Measurements from ENCODE around the gene CARD11. TPM values are rescaled to one million over a fixed set of nuclear protein-coding genes. Genes with fewer than 3 reads are reported as not detected.

CARD11 gene
- total RNA-seq, 2 donors from 2014 or later: 0.87 to 2.4 TPM

DNA sequence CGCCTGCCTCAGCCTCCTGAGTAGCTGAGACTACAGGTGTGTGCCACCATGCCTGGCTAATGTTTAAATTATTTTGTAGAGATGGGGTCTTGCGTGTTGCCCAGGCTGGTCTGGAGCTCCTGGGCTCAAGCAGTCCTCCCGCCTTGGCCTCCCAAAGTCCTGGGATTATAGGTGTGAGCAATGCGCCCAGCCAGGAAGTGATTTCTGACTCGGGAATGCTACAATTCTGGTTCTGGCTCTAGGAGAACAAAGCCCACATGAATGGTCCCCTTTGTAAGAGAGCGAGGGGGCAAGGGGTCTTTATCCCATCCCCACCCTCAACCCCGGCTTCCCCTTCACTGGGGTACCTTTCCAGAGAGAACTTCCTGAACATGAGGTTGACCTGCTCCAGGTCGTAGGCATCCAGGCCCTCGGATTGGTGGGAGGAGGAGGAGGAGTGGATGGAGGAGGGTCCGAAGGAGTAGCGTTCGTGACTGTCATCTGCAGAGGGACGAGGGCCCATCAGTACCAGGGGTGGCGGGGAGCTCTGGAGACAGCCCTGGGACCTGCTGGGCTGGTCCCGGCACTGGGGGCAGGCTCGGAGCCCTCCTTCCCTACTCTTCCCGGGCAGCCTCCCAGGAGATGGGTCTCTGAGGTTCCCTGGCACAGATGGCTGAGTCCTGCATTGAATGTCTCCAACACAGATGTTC lies 119.6 kb downstream of the CARD11 start:
- no peaks in the 10 kb centered on the region for H3K4me1 ChIP-seq (replicated peaks)
- H3K9me3 ChIP-seq: no peaks in the 10 kb centered on the region
- intact Hi-C loops (cut with DNase I): no loop called here
- no peak overlapping the region for H3K4me3 ChIP-seq
- H3K36me3 ChIP-seq: no peaks in the 10 kb centered on the region
- H3K27ac ChIP-seq: no peak overlapping the region
- no peak for TF ChIP-seq CTCF (IDR thresholded peaks at IDR 0.05)
- no peak for TF ChIP-seq POLR2A (IDR thresholded peaks at IDR 0.05)
- TF ChIP-seq POLR2AphosphoS5 (IDR thresholded peaks at IDR 0.05): no peak
- no peak for DNase-seq (ENCODE audit: low spot score)
- no peaks in the 10 kb centered on the region for H3K27me3 ChIP-seq (replicated peaks; ENCODE audit: insufficient read depth)
- WGBS: 84% methylated on average over 17 of the region's 17 CpGs

- intact Hi-C loops (cut with DNase I): no loop called here
- H3K9me3 ChIP-seq: no peaks in the 10 kb centered on the region
- no peak overlapping the region for H3K27ac ChIP-seq
- H3K4me3 ChIP-seq: no peak overlapping the region
- no peaks in the 10 kb centered on the region for H3K36me3 ChIP-seq
- no peaks in the 10 kb centered on the region for H3K27me3 ChIP-seq (replicated peaks; ENCODE audit: insufficient read depth)
- no peaks in the 10 kb centered on the region for H3K4me1 ChIP-seq (replicated peaks)
- TF ChIP-seq CTCF (IDR thresholded peaks at IDR 0.05): no peak
- TF ChIP-seq POLR2A (IDR thresholded peaks at IDR 0.05): no peak
- TF ChIP-seq POLR2AphosphoS5 (IDR thresholded peaks at IDR 0.05): no peak
- WGBS: 96% methylated on average over 17 of the region's 17 CpGs
- DNase-seq (ENCODE audit: low spot score): no peak
These were observed 120.3 kb downstream of the CARD11 start for GRCh38 chr7:2923291-2923781.

- WGBS: 87% methylated on average over 14 of the region's 15 CpGs
- Histone ChIP-seq H3K9me3 (no peaks in the 10 kb centered on the region), H3K4me3 (no peak overlapping the region), H3K36me3 (no peaks in the 10 kb centered on the region), H3K4me1 (replicated peaks) (no peaks in the 10 kb centered on the region), H3K27me3 (replicated peaks; ENCODE audit: insufficient read depth) (no peaks in the 10 kb centered on the region), H3K27ac (no peak overlapping the region)
- DNase-seq (ENCODE audit: low spot score): no peak
- intact Hi-C loops (cut with DNase I): no loop called here
- TF ChIP-seq CTCF (IDR thresholded peaks at IDR 0.05) (no peak), POLR2A (IDR thresholded peaks at IDR 0.05) (no peak), POLR2AphosphoS5 (IDR thresholded peaks at IDR 0.05) (no peak)
These were observed 120.8 kb downstream of the CARD11 start for GRCh38 chr7:2922866-2923265.

DNA sequence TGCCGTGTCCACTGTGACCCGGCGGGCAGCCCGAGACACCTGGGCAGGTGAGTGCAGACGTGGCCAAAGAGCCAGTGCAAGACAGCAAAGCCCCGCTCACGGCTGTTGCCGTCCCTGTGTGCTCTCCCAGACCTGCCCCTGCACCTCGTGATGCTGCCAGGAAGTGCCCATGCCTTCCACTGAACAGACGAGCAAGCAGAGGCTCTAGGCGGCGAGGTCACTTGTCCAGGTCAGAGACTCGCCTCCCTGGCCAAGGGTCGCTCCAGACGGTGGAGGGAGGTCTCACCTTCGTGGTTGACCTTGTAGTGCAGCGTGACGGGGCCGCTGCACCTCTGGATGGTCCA lies 121.3 kb downstream of the CARD11 start:
- intact Hi-C loops (cut with DNase I): no loop called here
- H3K27ac ChIP-seq: no peak overlapping the region
- no peak overlapping the region for H3K4me3 ChIP-seq
- no peaks in the 10 kb centered on the region for H3K4me1 ChIP-seq (replicated peaks)
- no peaks in the 10 kb centered on the region for H3K36me3 ChIP-seq
- H3K9me3 ChIP-seq: no peaks in the 10 kb centered on the region
- TF ChIP-seq POLR2AphosphoS5 (IDR thresholded peaks at IDR 0.05) (no peak), POLR2A (IDR thresholded peaks at IDR 0.05) (no peak), CTCF (IDR thresholded peaks at IDR 0.05) (no peak)
- 89% methylated on average over 17 of the region's 19 CpGs for WGBS
- no peaks in the 10 kb centered on the region for H3K27me3 ChIP-seq (replicated peaks; ENCODE audit: insufficient read depth)
- no peak for DNase-seq (ENCODE audit: low spot score)

DNA sequence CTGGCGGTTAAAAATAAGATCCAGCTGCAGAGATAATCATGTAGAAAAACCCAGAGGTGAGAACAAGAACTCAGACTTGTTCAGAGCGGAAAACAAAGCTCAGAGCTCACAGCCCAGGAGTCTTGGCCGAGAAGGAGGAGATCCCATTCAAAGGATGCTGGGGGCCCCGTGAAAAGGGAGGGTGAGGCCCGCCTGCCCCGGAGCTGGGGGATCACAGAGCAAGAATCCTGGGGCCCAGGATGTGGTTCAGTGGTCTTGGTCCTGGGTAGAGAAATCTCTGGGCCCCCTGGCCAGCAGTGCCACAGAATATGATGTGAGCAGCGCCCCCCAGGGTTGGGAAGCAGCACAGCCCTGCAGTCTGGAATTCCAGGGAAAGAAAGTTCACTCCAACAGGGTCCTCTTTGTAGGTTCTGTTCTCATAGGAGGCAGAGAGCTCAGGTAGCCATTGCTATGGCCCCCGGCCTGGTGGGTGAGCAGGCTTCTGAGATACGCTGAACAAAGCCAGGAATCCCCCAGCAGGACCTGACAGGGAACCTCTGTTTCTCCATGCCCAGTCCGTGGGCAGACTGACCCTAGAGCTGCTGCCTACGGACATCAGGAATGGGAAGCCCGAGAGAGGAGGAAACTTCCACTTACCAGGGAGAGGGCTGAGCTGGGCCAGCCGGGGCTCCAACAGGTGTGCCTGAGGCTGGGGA lies 121.9 kb downstream of the CARD11 start:
- no peak overlapping the region for H3K4me3 ChIP-seq
- no peak for DNase-seq (ENCODE audit: low spot score)
- no peak overlapping the region for H3K27ac ChIP-seq
- H3K27me3 ChIP-seq (replicated peaks; ENCODE audit: insufficient read depth): no peaks in the 10 kb centered on the region
- H3K36me3 ChIP-seq: no peaks in the 10 kb centered on the region
- WGBS: 52% methylated on average over 12 of the region's 13 CpGs
- H3K9me3 ChIP-seq: no peaks in the 10 kb centered on the region
- intact Hi-C loops (cut with DNase I): no loop called here
- no peak for TF ChIP-seq POLR2AphosphoS5 (IDR thresholded peaks at IDR 0.05)
- no peak for TF ChIP-seq POLR2A (IDR thresholded peaks at IDR 0.05)
- TF ChIP-seq CTCF (IDR thresholded peaks at IDR 0.05): no peak
- no peaks in the 10 kb centered on the region for H3K4me1 ChIP-seq (replicated peaks)
